Measurements from ENCODE around the gene IL3RA.
"Not testable (repeated sequence)": the region's sequence is repeated elsewhere in the genome, so short reads cannot be mapped to it uniquely, and the experiment has no call there.

The IL3RA gene

DNA sequence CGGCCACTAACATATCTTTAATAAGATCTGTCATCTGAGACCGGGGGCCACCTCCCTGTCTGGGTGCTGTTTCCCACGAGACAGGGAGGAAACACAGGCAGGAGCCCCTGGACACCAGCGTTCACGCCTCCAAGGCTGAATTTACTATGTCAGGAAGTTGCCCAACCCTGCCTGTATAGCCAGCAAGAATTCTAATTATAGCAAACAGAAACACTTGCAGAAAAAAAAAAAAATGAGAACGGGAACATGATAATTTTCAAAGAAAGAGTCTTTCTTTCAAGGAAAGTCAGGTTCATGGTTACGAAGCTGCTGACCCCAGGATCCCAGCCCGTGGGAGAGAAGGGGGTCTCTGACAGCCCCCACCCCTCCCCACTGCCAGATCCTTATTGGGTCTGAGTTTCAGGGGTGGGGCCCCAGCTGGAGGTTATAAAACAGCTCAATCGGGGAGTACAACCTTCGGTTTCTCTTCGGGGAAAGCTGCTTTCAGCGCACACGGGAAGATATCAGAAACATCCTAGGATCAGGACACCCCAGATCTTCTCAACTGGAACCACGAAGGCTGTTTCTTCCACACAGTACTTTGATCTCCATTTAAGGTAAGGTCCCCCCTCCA is at the start of gene IL3RA:
Gene IL3RA (plus strand): TSS at position 455 of the 613 bp plus-strand sequence. CDS start 4,981 bp downstream, outside the sequence.
- no peak for DNase-seq (ENCODE audit: low read depth)

DNA sequence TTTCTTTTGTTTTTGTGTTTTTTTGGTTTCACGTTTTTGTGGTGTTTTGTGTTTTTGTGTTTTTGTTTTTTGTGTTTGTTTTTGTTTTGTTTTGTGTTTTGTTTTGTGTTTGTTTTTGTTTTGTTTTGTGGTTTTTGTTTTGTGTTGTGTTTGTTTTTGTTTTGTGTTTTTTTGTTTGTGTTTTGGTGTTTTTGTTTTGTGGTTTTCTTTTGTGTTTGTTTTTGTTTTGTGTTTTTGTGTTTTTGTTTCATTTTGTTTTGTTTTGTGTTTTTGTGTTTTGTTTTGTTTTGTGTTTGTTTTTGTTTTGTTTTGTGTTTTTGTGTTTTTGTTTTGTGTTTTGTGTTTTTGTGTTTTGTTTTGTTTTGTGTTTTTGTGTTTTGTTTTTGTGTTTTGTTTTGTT is 47.0 kb upstream of the IL3RA start:
- DNase-seq (ENCODE audit: low read depth), result no peak

DNA sequence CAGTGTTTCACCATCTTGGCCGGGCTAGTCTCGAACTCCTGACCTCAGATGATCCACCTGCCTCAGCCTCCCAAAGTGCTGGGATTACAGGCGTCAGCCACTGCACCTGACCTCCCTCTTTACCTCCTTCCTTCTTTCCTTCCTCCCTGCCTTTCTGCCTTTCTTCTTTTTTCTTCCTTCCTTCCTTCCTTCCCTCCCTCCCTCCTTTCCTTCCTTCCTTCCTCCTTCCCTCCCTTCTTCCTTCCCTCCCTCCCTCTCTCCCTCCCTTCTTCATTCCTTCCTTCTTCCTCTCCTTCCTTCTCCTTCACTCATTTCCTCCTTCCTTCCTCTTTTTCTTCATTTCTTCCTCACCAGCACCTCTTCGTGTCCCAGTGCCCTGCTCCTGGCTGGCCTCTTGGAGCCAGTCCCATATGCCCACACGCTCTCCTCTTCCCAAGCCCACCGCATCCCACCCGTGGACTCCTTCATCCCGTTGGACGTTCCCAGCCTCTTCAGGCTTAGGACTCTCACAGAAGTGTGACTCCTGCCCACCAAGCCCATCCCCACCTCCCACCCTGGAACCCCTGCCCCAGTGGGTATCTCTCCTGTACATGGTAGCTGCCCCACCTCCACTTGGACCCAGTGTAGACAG is 45.4 kb upstream of the IL3RA start:
- no peak for DNase-seq (ENCODE audit: low read depth)

DNA sequence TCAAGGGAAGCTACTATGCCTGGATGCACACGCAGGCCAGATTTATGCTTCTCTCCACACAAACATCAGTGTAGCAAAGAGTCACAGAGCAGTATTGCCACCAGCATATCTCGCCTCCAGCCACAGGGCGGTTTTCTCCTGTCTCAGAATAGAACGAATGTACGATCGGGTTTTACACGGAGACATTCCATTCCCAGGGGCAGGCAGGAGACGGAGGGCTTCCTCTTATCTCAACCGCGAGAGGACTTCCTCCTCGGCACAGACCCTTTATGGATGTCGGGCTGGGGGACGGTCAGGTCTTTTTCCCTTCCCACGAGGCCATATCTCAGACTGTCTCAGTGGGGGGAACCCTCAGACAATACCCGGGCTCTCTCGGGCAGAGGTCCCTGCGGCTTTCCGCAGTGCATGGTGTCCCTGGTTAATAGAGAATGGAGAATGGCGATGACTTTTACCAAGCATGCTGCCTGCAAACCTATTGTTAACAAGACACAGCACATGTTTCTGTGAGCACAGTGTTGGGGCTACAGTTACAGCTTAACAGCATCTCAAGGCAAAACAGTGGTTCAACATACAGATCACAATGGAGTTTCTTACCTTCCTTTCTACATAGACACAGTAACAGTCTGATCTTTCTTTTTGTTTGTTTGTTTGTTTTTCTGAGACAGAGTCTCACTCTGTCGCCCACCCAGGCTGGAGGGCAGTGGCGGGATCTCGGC is 43.9 kb upstream of the IL3RA start:
- DNase-seq (ENCODE audit: low read depth), result no peak

DNA sequence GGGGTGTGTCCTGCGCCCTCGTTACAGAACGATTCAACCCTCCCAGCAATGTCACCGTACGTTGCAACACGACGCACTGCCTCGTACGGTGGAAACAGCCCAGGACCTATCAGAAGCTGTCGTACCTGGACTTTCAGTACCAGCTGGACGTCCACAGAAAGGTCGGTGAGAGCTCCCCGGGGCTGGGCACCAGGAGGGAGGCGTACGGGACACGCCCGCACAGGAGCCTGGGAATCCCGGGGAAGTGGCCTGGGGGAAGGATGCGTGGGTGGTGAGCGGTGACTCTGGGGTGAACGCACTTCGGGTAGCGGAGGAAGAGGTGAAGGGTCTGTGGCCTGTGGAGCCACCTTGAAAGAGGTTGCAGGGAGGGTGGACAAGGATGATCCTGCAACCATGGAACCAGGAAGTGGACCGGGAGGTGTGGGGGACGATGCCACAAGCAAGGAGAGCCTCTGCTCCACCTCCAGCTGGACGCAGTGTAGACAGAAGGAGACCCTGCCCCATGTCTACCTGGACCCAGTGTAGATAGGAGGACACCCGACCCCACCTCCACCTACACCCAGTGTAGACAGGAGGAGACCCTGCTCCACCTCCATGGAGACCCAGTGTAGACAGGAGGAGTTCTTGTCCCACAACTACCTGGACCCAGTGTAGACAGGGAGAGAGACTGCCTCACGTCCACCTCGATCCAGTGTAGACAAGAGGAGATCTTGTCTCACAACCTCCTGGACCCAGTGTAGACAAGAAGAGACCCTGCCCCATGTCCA is 42.1 kb upstream of the IL3RA start:
- no peak for DNase-seq (ENCODE audit: low read depth)

DNA sequence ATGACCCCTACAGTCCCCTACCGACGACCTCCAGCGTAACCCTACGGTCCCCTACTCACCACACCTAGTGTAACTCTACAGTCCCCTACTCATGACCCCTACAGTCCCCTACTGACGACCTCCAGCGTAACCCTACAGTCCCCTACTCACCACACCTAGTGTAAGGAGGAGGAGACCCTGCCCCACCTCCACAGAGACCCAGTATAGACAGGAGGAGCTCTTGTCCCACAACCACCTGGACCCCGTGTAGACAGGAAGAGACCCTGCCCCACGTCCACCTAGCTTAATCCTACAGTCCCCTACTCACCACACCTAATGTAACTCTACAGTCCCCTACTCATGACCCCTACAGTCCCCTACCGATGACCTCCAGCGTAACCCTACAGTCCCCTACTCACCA is 41.0 kb upstream of the IL3RA start:
- DNase-seq (ENCODE audit: low read depth), result no peak

DNA sequence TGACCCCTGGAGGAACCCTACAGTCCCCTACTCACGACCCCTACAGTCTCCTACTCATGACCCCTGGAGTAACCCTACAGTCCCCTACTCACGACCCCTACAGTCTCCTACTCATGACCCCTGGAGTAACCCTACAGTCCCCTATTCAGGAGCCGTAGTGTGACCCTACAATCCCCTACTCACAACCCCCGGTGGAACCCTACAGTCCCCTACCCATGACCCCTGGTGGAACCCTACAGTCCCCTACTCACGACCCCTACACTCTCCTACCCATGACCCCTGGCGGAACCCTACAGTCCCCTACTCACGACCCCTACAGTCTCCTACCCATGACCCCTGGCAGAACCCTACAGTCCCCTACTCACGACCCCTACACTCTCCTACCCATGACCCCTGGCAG is 39.0 kb upstream of the IL3RA start:
- DNase-seq (ENCODE audit: low read depth), result not testable (repeated sequence)

DNA sequence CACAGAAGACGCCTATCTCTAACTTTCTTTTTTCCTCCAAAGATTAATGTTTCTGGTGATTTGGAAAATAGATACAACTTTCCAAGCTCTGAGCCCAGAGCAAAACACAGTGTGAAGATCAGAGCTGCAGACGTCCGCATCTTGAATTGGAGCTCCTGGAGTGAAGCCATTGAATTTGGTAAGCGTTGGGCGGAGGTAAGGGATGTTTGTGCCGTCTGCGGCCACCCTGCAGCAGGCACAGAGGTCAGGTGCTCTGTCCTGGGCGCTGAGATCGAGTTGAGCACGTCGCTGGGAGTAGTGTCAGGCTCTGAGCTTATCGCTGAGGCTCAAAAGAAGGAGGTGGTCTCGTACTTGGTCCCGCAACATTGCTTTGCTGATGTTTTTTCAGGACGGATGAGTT is 36.1 kb upstream of the IL3RA start:
- DNase-seq (ENCODE audit: low read depth), result no peak

DNA sequence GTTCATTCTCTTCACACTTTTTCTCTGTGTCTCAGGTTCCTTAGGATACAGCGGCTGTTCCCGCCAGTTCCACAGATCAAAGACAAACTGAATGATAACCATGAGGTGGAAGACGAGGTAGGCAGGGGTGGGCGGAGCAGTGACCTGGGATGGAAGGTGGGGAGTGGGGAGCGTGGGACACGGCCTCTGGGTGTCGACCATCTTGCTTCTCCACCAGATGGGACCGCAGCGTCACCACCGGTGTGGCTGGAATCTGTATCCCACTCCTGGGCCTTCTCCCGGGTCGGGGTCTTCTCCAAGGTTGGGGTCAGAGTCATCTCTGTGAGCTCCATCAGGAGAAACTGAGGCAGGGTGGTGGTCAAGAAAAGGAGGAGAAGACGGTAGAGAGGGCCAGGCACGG is 31.2 kb upstream of the IL3RA start:
- DNase-seq (ENCODE audit: low read depth), result no peak

DNA sequence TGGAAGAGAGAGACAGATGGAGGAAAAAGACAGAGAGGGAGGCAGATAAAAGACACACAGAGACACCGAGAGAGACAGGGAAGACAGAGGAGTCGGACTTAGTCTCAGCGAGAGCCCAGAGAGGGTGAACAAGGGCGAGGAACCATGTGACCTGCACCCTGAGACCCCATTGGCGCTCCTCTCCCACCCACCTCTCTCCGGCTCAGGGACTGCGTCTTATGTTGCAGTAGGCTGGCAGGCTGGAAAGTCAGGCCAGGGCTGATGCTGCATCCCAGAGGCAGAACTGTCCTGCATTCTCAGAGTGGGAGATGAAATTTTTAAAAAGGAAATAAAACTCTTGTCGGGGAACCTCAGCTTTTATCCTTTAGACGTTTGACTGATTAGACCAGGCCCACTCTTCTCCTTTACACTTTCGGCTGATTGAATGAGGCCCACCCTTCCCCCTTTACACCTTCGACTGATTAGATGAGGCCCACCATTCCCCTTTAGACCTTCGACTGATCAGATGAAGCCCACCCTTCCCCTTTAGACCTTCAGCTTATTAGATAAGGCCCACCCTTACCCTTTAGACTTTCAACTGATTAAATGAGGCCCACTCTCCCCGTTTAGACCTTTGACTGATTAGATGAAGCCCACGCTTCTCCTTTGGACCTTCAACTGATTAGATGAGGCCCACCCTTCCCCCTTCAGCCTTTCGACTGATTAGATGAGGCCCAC is 29.5 kb upstream of the IL3RA start:
- DNase-seq (ENCODE audit: low read depth), result no peak

DNA sequence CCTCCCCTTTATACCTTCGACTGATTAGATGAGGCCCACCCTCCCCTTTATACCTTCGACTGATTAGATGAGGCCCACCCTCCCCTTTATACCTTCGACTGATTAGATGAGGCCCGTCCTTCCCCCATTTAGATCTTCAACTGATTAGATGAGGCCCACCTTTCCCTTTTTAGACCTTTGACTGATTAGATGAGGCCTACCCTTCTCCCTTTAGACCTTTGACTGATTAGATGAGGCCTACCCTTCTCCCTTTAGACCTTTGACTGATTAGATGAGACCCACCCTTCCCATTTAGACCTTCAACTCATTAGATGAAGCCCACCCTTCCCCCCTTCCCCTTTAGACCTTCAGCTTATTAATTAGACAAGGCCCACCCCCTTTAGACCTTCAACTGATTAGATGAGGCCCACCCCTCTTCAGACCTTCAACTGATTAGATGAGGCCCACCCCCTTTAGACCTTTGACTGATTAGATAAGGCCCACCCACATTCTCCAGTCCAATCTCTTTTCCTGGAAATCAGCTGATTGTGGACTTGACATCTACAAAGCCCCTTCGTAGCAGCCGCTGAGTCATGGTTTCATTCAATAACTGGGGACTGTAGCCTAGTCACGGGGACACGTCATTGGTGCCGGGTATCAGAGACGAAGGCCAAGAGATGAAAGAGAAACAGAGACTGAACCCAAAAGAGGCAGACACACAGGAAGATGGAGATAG is 28.8 kb upstream of the IL3RA start:
- DNase-seq (ENCODE audit: low read depth), result no peak

DNA sequence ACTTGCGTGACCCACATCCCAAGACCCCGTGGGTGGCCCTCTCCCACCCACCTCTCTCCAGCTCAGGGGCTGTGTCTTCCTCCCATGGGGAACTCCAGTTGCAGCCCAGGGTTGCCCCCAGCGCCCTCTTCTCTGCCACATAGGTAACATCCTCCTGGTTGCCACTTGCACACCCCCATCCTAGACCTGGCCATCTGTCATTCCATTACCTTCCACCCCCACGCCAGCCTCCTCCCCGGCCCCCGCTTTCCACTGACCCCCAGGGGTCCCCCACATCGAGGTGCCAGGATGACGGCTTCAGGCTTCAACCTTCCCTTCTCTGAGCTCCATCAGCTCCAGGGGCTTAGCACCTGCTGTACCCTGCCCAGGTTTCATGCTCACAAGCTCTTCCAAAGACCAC is 28.1 kb upstream of the IL3RA start:
- DNase-seq (ENCODE audit: low read depth), result no peak

DNA sequence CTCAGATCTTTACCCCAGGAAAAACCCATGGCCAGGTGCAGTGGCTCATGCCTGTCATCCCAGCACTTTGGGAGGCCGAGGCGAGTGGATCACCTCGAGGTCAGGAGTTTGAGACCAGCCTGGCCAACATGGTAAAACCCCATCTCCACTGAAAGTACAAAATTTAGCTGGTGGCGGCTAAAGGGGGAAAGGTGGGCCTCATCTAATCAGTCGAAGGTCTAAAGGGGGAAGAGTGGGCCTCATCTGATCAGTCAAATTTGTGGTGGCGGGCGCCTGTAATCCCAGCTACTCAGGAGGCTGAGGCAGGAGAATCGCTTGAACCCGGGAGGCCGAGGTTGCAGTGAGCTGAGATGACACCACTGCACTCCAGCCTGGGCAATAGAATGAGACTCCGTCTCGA is 27.7 kb upstream of the IL3RA start:
- not testable (repeated sequence) for DNase-seq (ENCODE audit: low read depth)

DNA sequence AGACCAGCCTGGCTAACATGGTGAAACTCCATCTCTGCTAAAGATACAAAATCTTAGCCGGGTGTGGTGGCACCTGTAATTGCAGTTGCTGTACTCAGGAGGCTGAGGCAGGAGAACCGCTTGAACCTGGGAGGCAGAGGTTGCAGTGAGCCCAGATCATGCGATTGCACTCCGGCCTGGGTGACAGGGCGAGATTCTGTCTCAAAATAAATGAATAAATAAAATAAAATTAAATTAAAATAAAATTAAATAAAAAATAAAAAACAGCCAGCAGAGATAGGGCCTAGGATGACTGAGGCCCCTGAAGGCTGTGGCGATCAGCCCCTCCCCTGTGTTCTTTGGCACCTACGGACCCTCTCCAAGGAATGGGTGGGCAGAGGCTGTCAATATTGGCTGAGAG is 22.8 kb upstream of the IL3RA start:
- DNase-seq (ENCODE audit: low read depth), result no peak

DNA sequence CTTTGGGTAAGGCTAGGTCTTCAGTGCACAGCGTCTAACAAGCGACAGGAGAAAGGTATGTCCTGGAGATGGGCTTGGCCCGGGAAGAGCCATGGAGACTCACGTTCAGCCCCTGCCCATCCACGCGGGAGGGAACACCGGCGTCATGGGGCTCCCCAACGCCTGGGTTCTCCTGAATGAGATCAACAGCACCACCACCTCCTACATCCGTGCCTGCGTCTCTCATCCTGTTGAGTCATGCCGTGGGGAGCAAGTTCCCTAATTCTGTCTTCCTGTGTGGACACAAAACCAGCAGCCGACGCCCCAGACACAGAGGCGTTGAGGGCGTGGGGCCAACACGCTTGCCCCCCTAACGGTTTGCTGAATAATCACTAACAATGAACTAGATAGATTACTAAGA is 20.1 kb upstream of the IL3RA start:
- DNase-seq (ENCODE audit: low read depth), result no peak

DNA sequence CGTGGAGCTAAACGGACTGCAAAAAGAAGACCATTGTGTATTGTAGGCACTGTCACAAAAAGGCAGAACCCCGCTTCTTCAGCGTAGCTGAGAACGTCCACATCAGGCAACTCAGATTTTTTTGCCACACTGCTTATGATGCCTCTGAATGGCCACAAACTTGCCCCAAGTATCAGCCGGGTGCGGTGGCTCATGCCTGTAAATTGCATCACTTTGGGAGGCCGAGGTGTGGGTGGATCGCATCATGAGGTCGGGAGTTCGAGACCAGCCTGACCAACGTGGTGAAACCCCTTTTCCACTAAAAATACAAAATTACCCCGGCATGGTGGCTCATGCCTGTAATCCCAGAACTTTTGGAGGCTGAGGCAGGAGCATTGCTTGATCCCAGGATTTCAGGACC is 14.9 kb upstream of the IL3RA start:
- DNase-seq (ENCODE audit: low read depth), result no peak

DNA sequence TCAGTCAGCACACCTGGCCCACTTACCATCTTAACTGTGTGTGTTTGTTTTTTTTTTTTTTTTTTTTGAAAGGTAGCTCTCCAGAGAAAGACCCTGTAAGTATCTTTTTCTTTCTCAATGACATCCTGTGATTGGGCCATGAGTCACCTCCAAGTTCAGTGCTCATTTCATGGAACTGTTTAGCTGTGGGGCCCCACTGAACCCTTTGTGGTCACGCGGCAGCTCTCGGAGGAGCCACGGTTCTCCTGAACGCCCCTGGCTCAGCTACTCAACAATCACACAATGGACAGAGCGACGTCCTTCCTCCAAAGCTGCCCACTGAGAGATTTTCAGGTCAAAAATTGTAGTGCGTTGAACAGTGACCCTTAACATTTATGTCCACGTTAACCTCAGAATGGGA is 14.2 kb upstream of the IL3RA start:
- DNase-seq (ENCODE audit: low read depth), result no peak

DNA sequence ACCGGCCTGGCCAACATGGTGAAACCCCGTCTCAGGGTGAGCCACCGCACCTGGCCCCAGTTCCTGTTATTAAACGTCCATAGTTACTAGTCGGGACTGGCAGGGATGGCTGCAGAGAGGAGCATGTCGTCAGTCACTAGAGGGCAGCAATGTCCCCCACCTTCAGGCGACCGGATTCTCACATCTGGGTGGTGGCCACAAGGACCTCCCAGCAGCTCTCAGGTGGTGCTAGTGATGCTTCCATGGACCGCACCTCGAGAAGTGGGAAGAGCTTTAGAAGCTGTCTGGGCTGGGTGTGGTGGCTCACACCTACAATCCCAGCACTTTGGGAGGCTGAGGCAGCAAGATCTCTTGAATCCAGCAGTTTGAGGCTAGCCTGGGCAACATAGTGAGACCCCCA is 13.3 kb upstream of the IL3RA start:
- no peak for DNase-seq (ENCODE audit: low read depth)

DNA sequence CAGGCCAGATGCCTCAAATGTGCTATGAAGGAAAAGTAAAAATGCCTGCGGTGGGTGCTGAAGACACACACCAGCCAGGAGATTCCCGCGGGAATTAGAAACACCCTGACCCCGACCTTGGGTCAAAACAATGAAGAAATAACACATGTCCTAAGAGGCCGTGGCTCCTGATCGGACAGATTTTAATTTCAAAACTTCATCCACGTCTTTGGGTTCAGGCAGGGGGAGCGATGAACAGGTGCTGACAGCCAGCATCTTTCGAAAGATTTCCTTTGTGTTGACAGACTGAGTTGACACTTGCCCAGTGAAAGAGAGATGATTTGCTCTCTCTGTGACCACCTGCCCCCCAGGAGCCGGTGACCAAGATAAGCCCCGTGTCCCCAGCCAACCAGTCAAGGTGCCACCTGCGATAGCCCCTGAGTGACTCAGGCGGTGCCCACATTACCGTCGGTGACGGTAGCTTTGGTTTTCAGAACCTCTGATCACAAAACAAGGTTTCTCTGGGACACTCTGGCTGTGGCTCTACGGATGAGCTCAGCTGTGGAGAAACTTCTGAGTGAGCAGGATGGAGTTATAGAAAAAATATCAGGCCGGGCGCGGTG is 11.0 kb upstream of the IL3RA start:
- DNase-seq (ENCODE audit: low read depth), result no peak

DNA sequence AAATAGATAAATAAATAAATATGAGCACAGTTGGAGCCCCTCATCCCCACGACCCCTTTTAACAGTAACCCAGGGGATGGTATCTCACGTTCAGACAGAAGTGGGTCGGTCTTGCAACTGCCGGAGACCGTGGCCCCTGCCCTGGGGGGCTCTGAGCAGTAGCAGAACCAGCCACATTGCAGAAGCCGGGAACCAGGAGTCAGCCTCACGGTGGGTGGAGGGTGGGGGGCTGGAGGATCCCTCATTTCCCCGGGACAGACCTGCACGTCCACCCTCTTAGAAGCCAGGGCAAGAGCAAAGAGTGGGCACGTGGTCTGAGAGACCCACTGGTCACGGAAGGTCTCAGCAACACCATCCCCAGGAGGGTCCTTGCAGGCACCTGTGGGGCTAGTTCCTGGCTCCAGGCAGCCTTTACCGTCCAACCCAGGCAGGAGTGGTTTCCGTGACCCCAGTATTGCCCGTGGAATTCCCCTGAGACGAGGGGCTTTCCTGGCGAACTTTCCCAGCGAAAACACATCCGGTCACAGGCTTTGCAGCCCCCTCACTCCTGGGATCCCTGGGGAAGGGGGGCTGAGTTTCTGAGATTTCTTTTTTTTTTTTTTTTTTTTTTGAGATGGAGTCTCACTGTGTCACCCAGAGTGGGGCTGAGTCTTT is 8.8 kb upstream of the IL3RA start:
- DNase-seq (ENCODE audit: low read depth), result no peak

DNA sequence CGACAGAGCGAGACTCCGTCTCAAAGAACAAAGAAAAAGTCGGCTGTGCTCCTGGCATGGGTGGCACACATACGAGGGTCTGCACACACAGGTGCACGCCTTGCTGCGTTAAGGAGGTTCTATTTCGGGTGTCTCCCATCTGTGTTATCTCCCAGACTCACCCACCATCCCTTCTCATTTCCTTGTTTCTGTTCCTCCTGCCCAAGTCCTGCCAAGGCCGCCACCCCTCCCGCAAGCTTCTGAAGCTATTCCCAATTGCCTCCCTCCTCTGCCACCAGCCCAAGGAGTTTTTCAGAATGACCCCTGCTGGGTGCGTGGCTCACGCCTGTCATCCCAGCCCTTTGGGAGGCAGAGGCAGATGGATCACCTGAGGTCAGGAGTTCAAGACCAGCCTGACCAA is 6.0 kb upstream of the IL3RA start:
- no peak for DNase-seq (ENCODE audit: low read depth)

Measured in GM04503 (cell line).